ENCODE measurements around the gene CABP1. TPM values are rescaled to one million over a fixed set of nuclear protein-coding genes. Genes with fewer than 3 reads are reported as not detected.

Gene CABP1
- polyA plus RNA-seq, 1 donor (not counting 4 experiments of a cell fraction or from before 2014, with no cell fraction given): 0.04 TPM

GRCh38 chr12:120698665-120699064 lies 58.2 kb downstream of the CABP1 start:
- Histone ChIP-seq H3K27me3 (ENCODE audit: control insufficient read depth, extremely low read depth, insufficient read depth, low read length) (no peaks in the 10 kb centered on the region), H4K20me1 (ENCODE audit: control insufficient read depth, extremely low read depth, insufficient read depth, low read length) (no peaks in the 10 kb centered on the region), H3K36me3 (ENCODE audit: control insufficient read depth in 2 of 2, extremely low read depth in 1 of 2, insufficient read depth in 2 of 2, low read length in 2 of 2) (peaks cover 37 to 42% of the 10 kb centered on the region in 2 experiments), H3K4me3 (ENCODE audit: control insufficient read depth in 2 of 3, extremely low read depth in 1 of 3, insufficient read depth in 2 of 3, low read depth in 1 of 3, low read length in 3 of 3) (no peak overlapping the region), H3K9ac (ENCODE audit: control insufficient read depth, extremely low read depth, insufficient read depth, low read length) (no peak overlapping the region), H3K27ac (ENCODE audit: control insufficient read depth, insufficient read depth, low read length) (no peak overlapping the region), H3K9me1 (ENCODE audit: control insufficient read depth, extremely low read depth, insufficient read depth, low read length) (no peaks in the 10 kb centered on the region), H2AFZ (ENCODE audit: control insufficient read depth, low read length) (no peak overlapping the region), H3K9me3 (ENCODE audit: control insufficient read depth, low read depth, low read length) (no peaks in the 10 kb centered on the region), H3K4me2 (ENCODE audit: control insufficient read depth, extremely low read depth, insufficient read depth, low read depth, low read length) (no peak overlapping the region), H3K4me1 (ENCODE audit: control insufficient read depth, extremely low read depth, insufficient read depth, low read length) (no peaks in the 10 kb centered on the region), H3K79me2 (ENCODE audit: control insufficient read depth, insufficient read depth, low read length) (peaks cover under 1% of the 10 kb centered on the region)
- FAIRE-seq: no peak
- dilution Hi-C loops (cut with MboI; ENCODE audit: extremely low pct_ligation_motif_present, low sequenced_read_pairs): no loop called here
- no peak for TF ChIP-seq EZH2 (IDR thresholded peaks at IDR 0.05; ENCODE audit: low read length)
- TF ChIP-seq CTCF (optimal IDR thresholded peaks at IDR 0.05 in 1 of 3, IDR thresholded peaks at IDR 0.05 in 1 of 3, conservative IDR thresholded peaks at IDR 0.05 in 1 of 3; ENCODE audit: extremely low read depth in 1 of 3, insufficient read depth in 2 of 3, low read length in 3 of 3): no peak
- no peak for DNase-seq (ENCODE audit: low read depth, low spot score)

- H3K4me2 ChIP-seq (ENCODE audit: control insufficient read depth, extremely low read depth, insufficient read depth, low read depth, low read length): no peak overlapping the region
- dilution Hi-C loops (cut with MboI; ENCODE audit: extremely low pct_ligation_motif_present, low sequenced_read_pairs): no loop called here
- H3K27ac ChIP-seq (ENCODE audit: control insufficient read depth, insufficient read depth, low read length): no peak overlapping the region
- DNase-seq (ENCODE audit: low read depth, low spot score) (no peak), FAIRE-seq (no peak)
- H3K9me1 ChIP-seq (ENCODE audit: control insufficient read depth, extremely low read depth, insufficient read depth, low read length): no peaks in the 10 kb centered on the region
- no peak for TF ChIP-seq EZH2 (IDR thresholded peaks at IDR 0.05; ENCODE audit: low read length)
- no peak for TF ChIP-seq CTCF (optimal IDR thresholded peaks at IDR 0.05 in 1 of 3, IDR thresholded peaks at IDR 0.05 in 1 of 3, conservative IDR thresholded peaks at IDR 0.05 in 1 of 3; ENCODE audit: extremely low read depth in 1 of 3, insufficient read depth in 2 of 3, low read length in 3 of 3)
- H3K9me3 ChIP-seq (ENCODE audit: control insufficient read depth, low read depth, low read length): no peaks in the 10 kb centered on the region
- H4K20me1 ChIP-seq (ENCODE audit: control insufficient read depth, extremely low read depth, insufficient read depth, low read length): no peaks in the 10 kb centered on the region
- H3K27me3 ChIP-seq (ENCODE audit: control insufficient read depth, extremely low read depth, insufficient read depth, low read length): no peaks in the 10 kb centered on the region
- no peak overlapping the region for H3K4me3 ChIP-seq (ENCODE audit: control insufficient read depth in 2 of 3, extremely low read depth in 1 of 3, insufficient read depth in 2 of 3, low read depth in 1 of 3, low read length in 3 of 3)
- no peak overlapping the region for H2AFZ ChIP-seq (ENCODE audit: control insufficient read depth, low read length)
- H3K4me1 ChIP-seq (ENCODE audit: control insufficient read depth, extremely low read depth, insufficient read depth, low read length): no peaks in the 10 kb centered on the region
- no peak overlapping the region for H3K9ac ChIP-seq (ENCODE audit: control insufficient read depth, extremely low read depth, insufficient read depth, low read length)
- peaks cover 34 to 39% of the 10 kb centered on the region in 2 experiments for H3K36me3 ChIP-seq (ENCODE audit: control insufficient read depth in 2 of 2, extremely low read depth in 1 of 2, insufficient read depth in 2 of 2, low read length in 2 of 2)
- no peaks in the 10 kb centered on the region for H3K79me2 ChIP-seq (ENCODE audit: control insufficient read depth, insufficient read depth, low read length)
Measured at GRCh38 chr12:120699553-120699952, 59.1 kb downstream of the CABP1 start.
